Bronchial epithelial cell (primary cell): ENCODE results near the gene OAS1. TPM values are rescaled to one million over a fixed set of nuclear protein-coding genes. Genes with fewer than 3 reads are reported as not detected.

Experiments used
- DNase-seq: peaks from one replicate; pipeline ENCODE4 v3.0.0-alpha.2; 2010; ENCODE audit warnings: low read depth
- FAIRE-seq: peaks from 2 replicates; lab custom pipeline; 2011; peaks lifted over from hg19 to GRCh38; lab: Jason Lieb, UNC
- H3K27me3 ChIP-seq: 2 replicates; pipeline ENCODE4 v1.5.1; 2011; ENCODE audit warnings: low read length; ENCODE audit not compliant: control insufficient read depth, insufficient read depth
- H3K36me3 ChIP-seq: 2 replicates; pipeline ENCODE4 v1.5.1; 2011; ENCODE audit warnings: low read length; ENCODE audit not compliant: control insufficient read depth, insufficient read depth
- H3K4me3 ChIP-seq: 2 replicates; pipeline ENCODE4 v1.5.1; 2011; ENCODE audit warnings: mild to moderate bottlenecking, low read depth, low read length, control low read depth
- total RNA-seq: library from RNA; depleted of rRNA; stranded (reverse); fragments of >200 nt; gene quantifications from 2 replicates; pipeline ENCODE4 v1.2.1, GENCODE V29; 2014
- TF ChIP-seq, protein P1 (sequence below): IDR thresholded peaks from 2 replicates; pipeline ENCODE4 v1.5.1; 2011; ENCODE audit warnings: mild to moderate bottlenecking, moderate library complexity, low read length, control low read depth, inconsistent platforms; ENCODE audit not compliant: insufficient read depth, severe bottlenecking

The OAS1 gene
- total RNA-seq, 1 donor from 2014 or later = 1.3 TPM

DNA sequence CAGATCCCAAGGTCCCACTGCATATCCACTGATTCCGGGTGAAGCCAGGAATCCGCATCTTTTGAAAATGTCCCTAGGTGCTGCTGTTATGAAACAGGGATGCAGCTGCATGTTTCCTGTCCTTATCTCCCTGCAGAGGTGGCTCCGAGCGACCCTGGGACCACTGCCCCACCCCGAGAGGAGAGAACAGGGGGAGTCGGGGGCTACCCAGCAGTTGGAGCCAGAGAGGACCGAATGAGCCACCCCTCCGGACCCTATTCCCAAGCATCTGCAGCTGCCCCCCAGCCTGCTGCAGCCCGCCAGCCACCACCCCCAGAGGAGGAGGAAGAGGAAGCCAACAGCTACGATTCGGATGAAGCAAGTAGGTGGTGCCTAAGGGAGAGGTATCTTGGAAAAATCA, 30.3 kb upstream of the OAS1 start:
- H3K4me3 ChIP-seq = no peak overlapping the region
- TF ChIP-seq, protein P1, sequence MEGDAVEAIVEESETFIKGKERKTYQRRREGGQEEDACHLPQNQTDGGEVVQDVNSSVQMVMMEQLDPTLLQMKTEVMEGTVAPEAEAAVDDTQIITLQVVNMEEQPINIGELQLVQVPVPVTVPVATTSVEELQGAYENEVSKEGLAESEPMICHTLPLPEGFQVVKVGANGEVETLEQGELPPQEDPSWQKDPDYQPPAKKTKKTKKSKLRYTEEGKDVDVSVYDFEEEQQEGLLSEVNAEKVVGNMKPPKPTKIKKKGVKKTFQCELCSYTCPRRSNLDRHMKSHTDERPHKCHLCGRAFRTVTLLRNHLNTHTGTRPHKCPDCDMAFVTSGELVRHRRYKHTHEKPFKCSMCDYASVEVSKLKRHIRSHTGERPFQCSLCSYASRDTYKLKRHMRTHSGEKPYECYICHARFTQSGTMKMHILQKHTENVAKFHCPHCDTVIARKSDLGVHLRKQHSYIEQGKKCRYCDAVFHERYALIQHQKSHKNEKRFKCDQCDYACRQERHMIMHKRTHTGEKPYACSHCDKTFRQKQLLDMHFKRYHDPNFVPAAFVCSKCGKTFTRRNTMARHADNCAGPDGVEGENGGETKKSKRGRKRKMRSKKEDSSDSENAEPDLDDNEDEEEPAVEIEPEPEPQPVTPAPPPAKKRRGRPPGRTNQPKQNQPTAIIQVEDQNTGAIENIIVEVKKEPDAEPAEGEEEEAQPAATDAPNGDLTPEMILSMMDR = no peak
- FAIRE-seq = no peak
- peaks cover 1% of the 10 kb centered on the region for H3K27me3 ChIP-seq
- DNase-seq = no peak
- H3K36me3 ChIP-seq = no peaks in the 10 kb centered on the region

DNA sequence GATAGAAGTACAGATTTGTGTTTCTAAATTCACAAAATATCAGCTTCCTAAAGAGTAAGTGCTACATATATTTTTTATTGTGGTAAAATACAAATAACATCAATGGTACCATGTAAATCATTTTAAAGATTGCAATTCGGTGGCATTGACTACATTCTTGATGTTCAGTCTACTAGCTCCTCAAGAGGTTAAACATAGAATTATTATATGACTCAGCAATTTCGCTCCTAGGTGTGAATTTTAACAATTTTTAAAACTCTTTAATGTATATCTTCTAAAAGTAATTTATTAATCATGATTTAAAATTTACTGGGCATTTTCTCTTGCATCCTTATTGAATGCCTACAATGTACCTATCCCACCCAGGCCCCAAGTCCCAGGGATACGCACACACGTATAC, 29.8 kb upstream of the OAS1 start:
- no peaks in the 10 kb centered on the region for H3K36me3 ChIP-seq
- DNase-seq (no peak), FAIRE-seq (no peak)
- TF ChIP-seq, protein P1 = no peak
- peaks cover 2% of the 10 kb centered on the region for H3K27me3 ChIP-seq
- no peak overlapping the region for H3K4me3 ChIP-seq

DNA sequence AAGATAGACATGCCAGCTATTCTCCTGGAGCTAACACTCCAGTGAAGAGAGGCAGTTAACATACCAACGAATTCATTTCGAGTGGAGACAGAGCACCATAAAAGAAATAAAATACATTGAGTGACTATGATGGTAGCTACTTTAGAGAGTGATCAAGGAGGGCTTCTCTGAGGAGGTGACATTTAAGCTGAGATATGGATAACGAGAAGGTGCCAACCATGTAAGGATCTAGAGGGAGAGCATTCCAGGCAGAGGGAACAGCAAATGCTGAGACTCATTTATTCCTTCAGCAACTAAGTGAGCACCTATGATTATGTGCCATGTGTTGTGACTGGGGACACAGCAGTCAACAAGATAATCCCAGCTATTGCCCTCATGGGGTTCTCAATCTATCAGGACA, 28.3 kb upstream of the OAS1 start:
- peak; percentile 36 for FAIRE-seq
- Histone ChIP-seq H3K27me3 (peaks cover 2% of the 10 kb centered on the region), H3K4me3 (no peak overlapping the region)

DNA sequence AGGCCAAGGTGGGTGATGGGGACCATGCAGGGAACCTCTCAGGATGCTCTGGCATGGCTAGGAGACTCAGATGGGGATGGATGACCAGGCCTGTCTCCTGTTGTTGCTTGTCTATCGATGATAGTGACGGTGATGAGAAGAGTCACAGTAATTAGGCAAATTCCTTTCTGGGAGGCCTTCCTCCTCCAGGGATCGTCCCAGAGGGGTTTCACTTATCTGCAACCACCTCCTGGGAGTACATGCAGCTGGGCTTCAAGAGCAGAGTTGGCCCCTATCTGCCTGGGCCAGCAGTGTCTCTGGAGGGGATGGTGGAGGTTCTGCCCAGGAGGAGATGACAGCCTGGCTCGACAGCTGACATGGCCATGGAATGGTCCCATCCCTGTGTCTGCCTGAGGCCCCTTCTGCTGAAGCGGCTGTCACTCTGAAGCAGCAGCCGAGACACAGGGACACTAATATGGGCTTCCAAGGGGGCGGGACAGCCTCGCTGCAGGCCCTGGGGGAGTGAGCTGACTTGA, 27.5 kb upstream of the OAS1 start:
- Histone ChIP-seq H3K36me3 (no peaks in the 10 kb centered on the region), H3K27me3 (peaks cover 2% of the 10 kb centered on the region), H3K4me3 (no peak overlapping the region)
- TF ChIP-seq, protein P1 = no peak
- DNase-seq = no peak
- peak; percentile 7 for FAIRE-seq

More for the DNA sequence above, 28.3 kb upstream of the OAS1 start:
- DNase-seq = no peak
- TF ChIP-seq, protein P1 = no peak
- H3K36me3 ChIP-seq = no peaks in the 10 kb centered on the region

DNA sequence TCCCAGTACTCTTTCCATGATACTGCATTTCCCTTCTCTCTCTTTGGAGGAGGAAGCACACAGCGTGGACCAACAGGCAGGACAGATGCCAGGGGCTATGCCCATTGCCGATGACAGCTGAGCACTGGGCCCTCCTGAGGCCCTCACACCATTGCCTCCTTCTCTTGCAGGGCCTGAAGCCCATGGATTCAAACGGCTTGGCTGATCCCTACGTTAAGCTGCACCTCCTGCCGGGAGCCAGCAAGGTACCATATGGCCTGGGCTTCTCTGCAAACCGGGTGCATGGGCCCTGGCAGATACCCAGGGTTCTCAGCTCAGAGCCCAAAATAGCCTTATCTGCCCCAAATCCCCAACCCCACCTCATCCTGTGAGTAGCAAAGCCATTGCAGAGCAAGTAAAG, 25.2 kb upstream of the OAS1 start:
- TF ChIP-seq, protein P1 = no peak
- Histone ChIP-seq H3K36me3 (no peaks in the 10 kb centered on the region), H3K27me3 (peaks cover 2% of the 10 kb centered on the region), H3K4me3 (no peak overlapping the region)
- DNase-seq = no peak
- no peak for FAIRE-seq

DNA sequence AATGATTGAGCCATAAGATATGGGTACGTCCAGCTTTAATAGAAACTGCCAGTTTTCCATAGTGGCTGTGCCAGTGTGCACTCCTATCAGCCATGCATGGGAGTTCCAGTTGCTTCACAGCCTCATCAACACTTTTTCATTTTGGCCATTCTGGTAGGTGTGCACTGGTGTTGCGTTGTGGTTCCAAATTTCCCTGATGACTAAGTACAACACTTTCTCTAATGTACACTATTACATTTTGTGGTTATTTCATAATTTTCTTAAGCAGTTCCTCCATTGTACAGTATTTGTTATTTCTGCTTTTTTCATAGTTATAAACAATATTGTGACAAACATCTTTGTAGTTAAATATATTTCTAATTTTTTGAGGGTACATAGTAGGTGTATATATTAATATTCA, 21.5 kb upstream of the OAS1 start:
- H3K27me3 ChIP-seq = peaks cover 2% of the 10 kb centered on the region
- FAIRE-seq (no peak), DNase-seq (no peak)
- TF ChIP-seq, protein P1 = no peak
- H3K4me3 ChIP-seq = no peak overlapping the region
- H3K36me3 ChIP-seq = no peaks in the 10 kb centered on the region
